ENCODE data around the gene SLIT3. TPM values are rescaled to one million over a fixed set of nuclear protein-coding genes. Genes with fewer than 3 reads are reported as not detected.

Gene SLIT3
- total RNA-seq, 2 experiments from 2014 or later, result 1.8 to 2.1 TPM

- intact Hi-C loops (cut with micrococcal nuclease), result no loop called here
- CTCF ChIA-PET, result no interaction called here
- DNase-seq, result no peak
Measured at GRCh38 chr5:169027501-169028061, 273.4 kb downstream of the SLIT3 start.

DNA sequence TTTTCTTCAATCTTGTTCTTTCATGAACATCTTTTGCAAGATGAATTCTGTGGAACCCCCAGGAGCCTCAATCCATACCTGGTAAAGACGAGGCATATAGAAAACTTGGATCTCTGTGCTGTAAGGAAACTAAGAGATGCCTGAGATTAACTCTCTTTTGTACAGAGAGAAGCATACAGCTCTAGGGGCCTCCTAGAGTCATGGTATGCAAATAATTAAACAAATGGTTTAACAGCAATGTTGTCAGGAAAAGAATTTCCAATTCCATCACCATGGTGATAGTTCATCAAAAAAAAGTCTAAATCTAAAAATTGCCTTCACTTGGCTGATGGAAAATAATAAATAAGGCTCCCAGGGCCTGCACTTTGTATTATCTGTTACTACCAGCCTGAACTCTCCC lies 275.4 kb downstream of the SLIT3 start:
- CTCF ChIA-PET, result no interaction called here

More at GRCh38 chr5:169027501-169028061, 273.4 kb downstream of the SLIT3 start:
- Mint-ChIP-seq H3K9me3 (no peaks in the 10 kb centered on the region), H3K36me3 (no peaks in the 10 kb centered on the region), H3K27me3 (peaks cover 2% of the 10 kb centered on the region), H3K4me1 (ENCODE audit: low read depth) (no peaks in the 10 kb centered on the region), H3K4me3 (no peak overlapping the region), H3K27ac (no peak overlapping the region)
- POLR2A ChIA-PET, result no interaction called here

DNA sequence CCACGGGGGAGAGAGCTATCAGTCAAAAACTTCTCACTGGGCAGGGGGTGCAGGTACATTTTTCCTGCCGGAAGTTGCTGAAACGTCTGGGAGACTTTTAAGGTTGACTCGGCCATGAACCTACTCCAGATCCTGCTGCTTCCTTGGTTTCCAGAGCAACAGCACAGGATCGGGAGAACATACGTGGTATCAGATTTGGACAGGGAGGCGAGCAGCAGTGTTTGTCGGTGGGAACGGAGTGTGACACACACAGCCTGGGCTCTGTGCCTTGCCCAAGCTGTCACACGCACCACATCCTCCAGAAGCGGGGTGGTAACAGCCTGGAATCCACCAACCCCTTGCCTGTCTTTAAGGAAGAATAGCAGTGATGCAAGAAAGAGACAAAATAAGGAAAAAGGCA lies 276.5 kb downstream of the SLIT3 start:
- Mint-ChIP-seq H3K9me3 (no peaks in the 10 kb centered on the region), H3K27me3 (peaks cover 5% of the 10 kb centered on the region), H3K4me1 (ENCODE audit: low read depth) (no peaks in the 10 kb centered on the region), H3K4me3 (no peak overlapping the region), H3K27ac (no peak overlapping the region), H3K36me3 (no peaks in the 10 kb centered on the region)
- ChIA-PET CTCF (interaction anchor here (1.2 kb wide), 1 partner anchor 37 kb away, joined by 3 read pairs; no protein-coding TSS in a partner anchor), POLR2A (no interaction called here)
- no peak for DNase-seq
- intact Hi-C loops (cut with micrococcal nuclease), result no loop called here

More for the DNA sequence above, 275.4 kb downstream of the SLIT3 start:
- H3K27ac Mint-ChIP-seq, result no peak overlapping the region
- H3K9me3 Mint-ChIP-seq, result no peaks in the 10 kb centered on the region
- H3K36me3 Mint-ChIP-seq, result no peaks in the 10 kb centered on the region
- intact Hi-C loops (cut with micrococcal nuclease), result no loop called here
- peaks cover 5% of the 10 kb centered on the region for H3K27me3 Mint-ChIP-seq
- POLR2A ChIA-PET, result no interaction called here
- H3K4me1 Mint-ChIP-seq (ENCODE audit: low read depth), result no peaks in the 10 kb centered on the region
- no peak overlapping the region for H3K4me3 Mint-ChIP-seq
- DNase-seq, result no peak

GRCh38 chr5:169022718-169023117 lies 278.2 kb downstream of the SLIT3 start:
- no peak for DNase-seq
- Mint-ChIP-seq H3K4me3 (no peak overlapping the region), H3K27ac (no peak overlapping the region), H3K9me3 (no peaks in the 10 kb centered on the region), H3K4me1 (ENCODE audit: low read depth) (no peaks in the 10 kb centered on the region), H3K27me3 (peaks cover 11% of the 10 kb centered on the region), H3K36me3 (no peaks in the 10 kb centered on the region)
- intact Hi-C loops (cut with micrococcal nuclease), result no loop called here
- POLR2A ChIA-PET, result no interaction called here
- CTCF ChIA-PET, result no interaction called here

- DNase-seq, result no peak
- H3K4me1 Mint-ChIP-seq (ENCODE audit: low read depth), result no peaks in the 10 kb centered on the region
- H3K9me3 Mint-ChIP-seq, result no peaks in the 10 kb centered on the region
- no peaks in the 10 kb centered on the region for H3K36me3 Mint-ChIP-seq
- peaks cover 13% of the 10 kb centered on the region for H3K27me3 Mint-ChIP-seq
- H3K27ac Mint-ChIP-seq, result no peak overlapping the region
- ChIA-PET CTCF (no interaction called here), POLR2A (no interaction called here)
- H3K4me3 Mint-ChIP-seq, result no peak overlapping the region
- intact Hi-C loops (cut with micrococcal nuclease), result no loop called here
Measured at GRCh38 chr5:169020102-169020501, 280.8 kb downstream of the SLIT3 start.

- intact Hi-C loops (cut with micrococcal nuclease), result no loop called here
- H3K27me3 Mint-ChIP-seq, result peaks cover 13% of the 10 kb centered on the region
- POLR2A ChIA-PET, result no interaction called here
- no peaks in the 10 kb centered on the region for H3K36me3 Mint-ChIP-seq
- CTCF ChIA-PET, result no interaction called here
- no peak overlapping the region for H3K27ac Mint-ChIP-seq
- H3K4me1 Mint-ChIP-seq (ENCODE audit: low read depth), result no peaks in the 10 kb centered on the region
- no peak overlapping the region for H3K4me3 Mint-ChIP-seq
- no peaks in the 10 kb centered on the region for H3K9me3 Mint-ChIP-seq
- DNase-seq, result no peak
Measured at GRCh38 chr5:169018925-169019324, 282.0 kb downstream of the SLIT3 start.

DNA sequence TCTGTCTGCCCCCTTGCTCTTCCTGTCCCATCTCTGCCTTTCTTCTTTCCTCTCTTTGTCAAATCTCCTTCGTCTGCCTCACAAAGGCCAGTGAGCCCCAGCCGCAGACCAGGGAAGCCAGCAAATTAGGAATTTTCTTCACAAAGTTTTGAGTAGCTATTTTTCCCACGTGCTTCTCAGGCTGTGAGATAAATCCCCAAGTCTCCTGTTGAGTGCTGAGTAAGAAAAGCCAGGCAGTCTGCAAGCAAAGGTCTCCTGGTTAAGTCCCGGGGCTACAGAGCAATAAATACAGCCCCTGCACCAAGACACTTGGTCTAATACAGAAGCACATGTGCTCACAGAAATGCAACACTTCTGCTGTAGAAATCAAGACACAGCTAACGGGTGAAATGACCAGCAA lies 284.9 kb downstream of the SLIT3 start:
- Mint-ChIP-seq H3K4me3 (no peak overlapping the region), H3K27ac (no peak overlapping the region), H3K9me3 (no peaks in the 10 kb centered on the region), H3K36me3 (no peaks in the 10 kb centered on the region), H3K4me1 (ENCODE audit: low read depth) (no peaks in the 10 kb centered on the region), H3K27me3 (peaks cover 15% of the 10 kb centered on the region)
- ChIA-PET CTCF (no interaction called here), POLR2A (no interaction called here)
- intact Hi-C loops (cut with micrococcal nuclease), result no loop called here
- no peak for DNase-seq

- H3K27ac Mint-ChIP-seq, result no peak overlapping the region
- no peaks in the 10 kb centered on the region for H3K36me3 Mint-ChIP-seq
- CTCF ChIA-PET, result no interaction called here
- intact Hi-C loops (cut with micrococcal nuclease), result no loop called here
- POLR2A ChIA-PET, result no interaction called here
- peaks cover 19% of the 10 kb centered on the region for H3K27me3 Mint-ChIP-seq
- no peaks in the 10 kb centered on the region for H3K4me1 Mint-ChIP-seq (ENCODE audit: low read depth)
- DNase-seq, result no peak
- H3K9me3 Mint-ChIP-seq, result no peaks in the 10 kb centered on the region
- H3K4me3 Mint-ChIP-seq, result no peak overlapping the region
Measured at GRCh38 chr5:169013846-169014245, 287.1 kb downstream of the SLIT3 start.

DNA sequence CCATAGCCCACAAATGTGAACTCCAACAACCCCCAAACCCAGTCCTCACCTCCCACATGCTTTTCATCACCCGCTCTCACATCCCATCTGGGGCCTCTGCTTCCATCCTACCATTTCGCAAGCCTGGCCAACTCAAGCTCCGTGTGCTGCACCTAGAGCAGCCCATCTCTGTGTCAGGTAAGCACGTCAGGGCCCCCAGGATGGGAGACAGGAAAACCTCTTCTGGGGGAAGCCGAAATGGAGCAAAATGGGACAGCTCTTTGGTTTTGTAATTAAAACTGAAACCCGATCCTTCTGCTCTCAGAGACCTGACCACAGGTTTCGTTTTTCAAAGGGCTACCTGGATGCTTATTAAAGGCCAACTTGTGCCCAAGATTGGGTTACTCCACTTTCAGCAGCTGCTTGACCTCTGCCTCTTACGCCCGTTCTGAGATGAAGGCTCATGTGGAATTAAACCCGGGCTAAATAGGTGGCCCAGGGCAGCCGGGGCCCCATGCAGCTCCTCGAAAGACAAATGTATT lies 287.7 kb downstream of the SLIT3 start:
- no peak overlapping the region for H3K27ac Mint-ChIP-seq
- POLR2A ChIA-PET, result no interaction called here
- no peak for DNase-seq
- intact Hi-C loops (cut with micrococcal nuclease), result no loop called here
- no peaks in the 10 kb centered on the region for H3K36me3 Mint-ChIP-seq
- H3K4me3 Mint-ChIP-seq, result no peak overlapping the region
- H3K4me1 Mint-ChIP-seq (ENCODE audit: low read depth), result no peaks in the 10 kb centered on the region
- CTCF ChIA-PET, result no interaction called here
- H3K9me3 Mint-ChIP-seq, result no peaks in the 10 kb centered on the region
- H3K27me3 Mint-ChIP-seq, result peaks cover 13% of the 10 kb centered on the region

GRCh38 chr5:169012450-169012849 lies 288.5 kb downstream of the SLIT3 start:
- Mint-ChIP-seq H3K36me3 (no peaks in the 10 kb centered on the region), H3K27ac (no peak overlapping the region), H3K27me3 (peaks cover 16% of the 10 kb centered on the region), H3K4me1 (ENCODE audit: low read depth) (no peaks in the 10 kb centered on the region), H3K4me3 (no peak overlapping the region), H3K9me3 (no peaks in the 10 kb centered on the region)
- DNase-seq, result no peak
- ChIA-PET POLR2A (no interaction called here), CTCF (interaction anchor here (0.7 kb wide), 1 partner anchor 265 kb away, joined by 5 read pairs; no protein-coding TSS in a partner anchor)
- intact Hi-C loops (cut with micrococcal nuclease), result no loop called here

DNA sequence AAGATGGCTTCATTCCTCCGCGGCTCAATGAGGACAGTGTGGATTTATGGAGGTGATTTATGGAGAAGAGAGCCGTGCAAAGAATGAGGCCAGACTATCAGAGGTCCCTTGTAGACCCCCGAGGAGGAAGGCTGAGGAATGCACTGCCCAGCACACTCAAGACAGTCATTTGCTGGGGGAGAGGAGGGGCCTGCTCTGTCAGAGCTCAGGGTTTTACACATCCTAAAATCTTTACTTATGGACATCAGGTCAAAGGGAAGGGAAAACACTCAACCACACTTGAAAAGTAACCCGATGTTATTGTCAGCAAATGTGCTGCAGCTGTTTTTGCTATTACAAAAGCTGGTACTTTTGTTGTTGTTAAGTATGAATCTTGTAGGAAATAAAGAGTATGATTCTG lies 289.5 kb downstream of the SLIT3 start:
- Mint-ChIP-seq H3K4me1 (ENCODE audit: low read depth) (no peaks in the 10 kb centered on the region), H3K4me3 (no peak overlapping the region), H3K36me3 (no peaks in the 10 kb centered on the region), H3K27me3 (peaks cover 16% of the 10 kb centered on the region), H3K27ac (no peak overlapping the region), H3K9me3 (no peaks in the 10 kb centered on the region)
- intact Hi-C loops (cut with micrococcal nuclease), result no loop called here
- CTCF ChIA-PET, result no interaction called here
- POLR2A ChIA-PET, result no interaction called here
- no peak for DNase-seq

DNA sequence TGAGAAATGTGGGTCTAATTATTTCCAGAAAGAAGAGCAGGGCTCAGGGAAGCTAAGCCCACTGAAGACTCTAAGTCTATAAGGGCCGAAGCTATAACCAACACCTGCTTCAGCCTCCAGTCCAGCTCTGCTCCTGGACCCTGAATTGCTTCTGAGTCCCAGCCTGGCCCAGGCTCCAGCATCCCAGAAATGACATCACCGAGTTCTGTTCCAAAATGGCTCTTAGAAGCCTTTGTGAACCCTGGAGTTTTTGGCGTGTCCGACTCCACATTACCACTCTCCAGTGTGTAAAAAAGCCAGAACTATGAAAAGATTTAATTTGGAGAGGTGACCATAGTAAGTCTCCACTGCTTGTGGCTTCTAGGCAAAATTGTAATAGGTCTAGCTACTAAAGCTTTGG lies 289.9 kb downstream of the SLIT3 start:
- Mint-ChIP-seq H3K4me3 (no peak overlapping the region), H3K27ac (no peak overlapping the region), H3K27me3 (peaks cover 16% of the 10 kb centered on the region), H3K9me3 (no peaks in the 10 kb centered on the region), H3K36me3 (no peaks in the 10 kb centered on the region), H3K4me1 (ENCODE audit: low read depth) (no peaks in the 10 kb centered on the region)
- intact Hi-C loops (cut with micrococcal nuclease), result no loop called here
- no peak for DNase-seq
- ChIA-PET POLR2A (no interaction called here), CTCF (no interaction called here)

GRCh38 chr5:169009123-169009522 lies 291.8 kb downstream of the SLIT3 start:
- DNase-seq, result no peak
- Mint-ChIP-seq H3K27me3 (peaks cover 13% of the 10 kb centered on the region), H3K4me3 (no peak overlapping the region), H3K36me3 (no peaks in the 10 kb centered on the region), H3K4me1 (ENCODE audit: low read depth) (no peaks in the 10 kb centered on the region), H3K9me3 (no peaks in the 10 kb centered on the region), H3K27ac (no peak overlapping the region)
- CTCF ChIA-PET, result interaction anchor here (0.6 kb wide), 1 partner anchor 61 kb away, joined by 3 read pairs; no protein-coding TSS in a partner anchor
- intact Hi-C loops (cut with micrococcal nuclease), result no loop called here
- POLR2A ChIA-PET, result no interaction called here

Measured in activated CD4-positive, alpha-beta memory T cell treated with anti-CD3 and anti-CD28 coated beads for 36 hours (primary cell).